ENCODE measurements around the gene UGT2A1.
"Not testable (repeated sequence)": the region's sequence is repeated elsewhere in the genome, so short reads cannot be mapped to it uniquely, and the experiment has no call there.

Gene UGT2A1

DNA sequence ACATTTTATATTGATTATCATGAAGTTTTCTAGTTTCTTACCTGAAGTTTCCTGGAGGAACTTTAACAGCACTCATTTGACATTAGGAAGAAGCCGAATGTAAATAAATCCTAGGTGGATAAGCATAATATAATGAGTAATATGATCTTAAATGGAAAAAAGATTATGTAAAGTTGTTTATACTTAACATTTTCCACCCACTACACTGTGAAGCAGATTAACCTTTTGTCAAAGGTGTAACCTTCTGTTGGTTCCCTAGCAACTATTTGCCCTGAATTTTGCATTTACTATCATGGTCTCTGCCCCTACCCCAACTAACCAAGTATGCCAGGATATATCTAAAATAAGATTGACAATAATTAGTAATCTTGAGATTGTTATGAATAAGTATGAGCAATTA, at the start of gene UGT2A1:
Gene UGT2A1 (minus strand): TSS at position 101 of the 400 bp plus-strand sequence. CDS start 5,603 bp downstream, outside the sequence.
- no peak for DNase-seq

DNA sequence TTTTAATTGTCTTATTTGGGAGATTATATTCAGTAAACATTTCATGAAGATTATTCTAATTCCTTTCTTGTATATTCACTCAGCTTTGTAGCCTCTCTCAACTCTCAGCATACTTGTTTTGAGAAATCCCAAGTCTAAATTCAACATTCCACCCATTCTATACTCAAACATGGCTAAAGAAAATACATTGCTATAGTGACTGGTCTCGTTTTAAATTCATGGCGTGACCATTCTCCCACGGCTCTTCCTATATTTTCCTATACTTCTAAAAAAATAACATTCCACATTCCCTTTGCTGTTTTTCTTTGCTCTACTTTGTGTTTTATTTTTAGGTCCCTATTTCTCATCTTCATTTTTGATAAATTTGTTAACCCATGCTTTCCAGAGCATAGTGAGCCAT, 49.2 kb upstream of the UGT2A1 start:
- DNase-seq: no peak

DNA sequence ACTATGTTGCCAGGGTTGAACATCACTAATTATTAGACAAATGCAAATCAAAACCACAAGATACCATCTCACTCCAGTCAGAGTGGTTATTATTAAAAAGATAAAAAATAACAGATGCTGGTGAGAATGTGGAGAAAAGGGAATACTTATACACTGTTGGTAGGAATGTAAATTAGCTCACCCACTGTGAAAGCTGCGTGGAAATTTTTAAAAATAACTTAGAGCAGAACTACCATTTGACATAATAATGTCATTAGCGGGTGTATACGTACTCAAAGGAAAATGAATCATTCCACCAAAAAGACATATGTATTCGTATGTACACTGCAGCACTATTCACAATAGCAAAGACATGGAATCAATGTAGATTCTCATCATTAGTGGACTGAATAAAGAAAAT, 48.6 kb upstream of the UGT2A1 start:
- no peak for DNase-seq

- DNase-seq: no peak
Observed at GRCh38 chr4:69697536-69698242, 44.6 kb upstream of the UGT2A1 start.

DNA sequence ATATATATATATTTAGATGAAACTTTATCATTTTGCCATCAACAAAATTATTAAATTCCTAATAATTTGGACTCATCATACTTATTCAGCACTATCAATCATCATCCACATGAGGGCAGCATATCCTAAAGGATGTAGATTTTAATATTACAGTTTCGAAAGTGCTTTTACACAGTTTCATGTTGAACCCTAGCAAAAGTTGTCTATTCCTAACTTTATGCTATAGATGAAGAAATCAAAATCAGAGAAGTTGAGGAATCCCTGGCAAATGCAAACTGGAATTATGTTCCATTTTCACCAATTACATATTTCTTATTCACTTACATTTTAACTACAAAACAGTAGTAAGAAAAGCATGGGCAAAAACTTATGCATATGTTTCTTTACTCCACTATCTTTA, 36.6 kb upstream of the UGT2A1 start:
- DNase-seq: peak; percentile 56

DNA sequence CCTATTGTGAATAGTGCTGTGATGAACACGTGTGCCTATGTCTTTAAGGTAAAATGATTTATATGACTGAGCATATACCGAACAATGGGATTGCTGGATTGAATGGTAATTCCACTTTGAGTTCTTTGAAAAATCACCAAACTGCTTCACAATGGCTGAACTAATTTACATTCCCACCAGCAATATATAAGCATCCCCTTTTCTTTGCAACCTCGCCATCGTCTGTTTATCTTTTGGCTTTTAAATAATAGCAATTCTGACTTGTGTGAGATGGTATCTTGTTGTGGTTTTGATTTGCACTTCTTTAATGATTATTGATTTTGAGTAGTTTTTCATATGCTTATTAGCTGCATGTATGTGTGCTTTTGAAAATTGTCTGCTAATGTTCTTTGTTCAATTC, 31.8 kb upstream of the UGT2A1 start:
- DNase-seq: peak; percentile 81

GRCh38 chr4:69668680-69669079, 15.6 kb upstream of the UGT2A1 start:
- no peak for DNase-seq

- not testable (repeated sequence) for DNase-seq
Observed at GRCh38 chr4:69664009-69664408, 11.0 kb upstream of the UGT2A1 start.

GRCh38 chr4:69661130-69661803, 8.2 kb upstream of the UGT2A1 start:
- DNase-seq: not testable (repeated sequence)

DNA sequence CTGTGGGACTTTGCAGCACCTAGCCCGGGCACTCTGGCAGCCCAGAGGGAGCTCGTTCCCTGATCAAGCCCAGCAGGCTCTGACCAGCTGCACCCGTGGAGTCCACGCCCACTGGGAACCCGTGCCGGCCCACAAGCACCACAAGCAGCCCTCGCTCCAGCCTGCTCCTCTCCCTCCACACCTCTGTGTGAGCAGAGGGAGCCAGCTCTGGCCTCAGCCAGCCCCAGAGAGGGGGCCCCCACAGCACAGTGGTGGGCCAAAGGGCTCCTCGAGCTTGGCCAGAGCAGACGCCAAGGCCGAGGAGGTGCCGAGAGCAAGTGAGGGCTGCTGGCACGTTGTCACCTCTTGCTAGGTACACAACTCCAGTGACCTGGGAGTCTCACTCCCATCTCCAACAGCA, 5.1 kb upstream of the UGT2A1 start:
- DNase-seq: no peak

GRCh38 chr4:69656653-69657158, 3.7 kb upstream of the UGT2A1 start:
- no peak for DNase-seq

DNA sequence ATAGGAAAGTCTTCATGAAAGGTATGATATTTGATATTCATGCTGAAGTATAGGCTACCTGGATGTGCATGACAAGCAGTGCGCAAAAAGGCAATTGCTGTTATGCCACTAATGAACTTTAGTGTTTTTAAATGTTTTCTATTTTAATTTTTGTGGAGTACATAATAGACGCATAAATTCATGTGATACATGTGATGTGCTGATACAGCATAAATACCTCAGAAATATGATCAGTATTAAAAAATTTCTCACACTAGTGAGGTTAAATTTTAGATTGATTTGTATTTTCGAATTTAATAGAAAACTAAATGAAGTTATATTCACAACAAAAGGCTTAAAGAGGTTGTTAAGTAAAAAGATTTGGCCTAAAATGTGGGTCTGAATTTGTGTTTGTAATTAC, 2.2 kb downstream of the UGT2A1 start:
- no peak for DNase-seq

DNA sequence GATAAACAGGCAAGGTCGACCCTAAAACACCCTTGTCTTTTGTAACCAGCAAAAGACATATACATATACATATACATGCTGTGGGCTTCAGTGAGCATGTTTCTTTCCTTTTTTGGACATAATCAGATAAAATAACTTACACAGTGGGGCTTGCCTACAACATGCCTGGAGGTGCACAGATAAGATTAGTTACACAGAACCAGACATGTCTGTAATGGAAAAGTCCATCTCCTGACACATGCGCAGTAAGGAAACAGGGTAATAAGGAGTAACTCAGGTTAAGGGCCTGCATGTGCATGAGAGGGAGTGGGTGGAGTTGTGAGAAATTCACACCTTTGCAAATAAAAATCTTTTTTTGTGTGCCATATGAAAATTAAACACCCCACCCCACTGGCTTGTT, 3.4 kb downstream of the UGT2A1 start:
- DNase-seq: peak; percentile 65

- no peak for DNase-seq
Observed at GRCh38 chr4:69649207-69649606, 3.8 kb downstream of the UGT2A1 start.

- DNase-seq: peak; percentile 76
Observed at GRCh38 chr4:69642961-69643360, 10.1 kb downstream of the UGT2A1 start.

GRCh38 chr4:69640289-69640688, 12.8 kb downstream of the UGT2A1 start:
- DNase-seq: peak; percentile 27

- no peak for DNase-seq
Observed at GRCh38 chr4:69639542-69639941, 13.5 kb downstream of the UGT2A1 start, which contains the start of gene UGT2A2. TSS of gene UGT2A2 (minus strand) at chr4:69639642. CDS start at chr4:69639640, 2 bp downstream.

DNA sequence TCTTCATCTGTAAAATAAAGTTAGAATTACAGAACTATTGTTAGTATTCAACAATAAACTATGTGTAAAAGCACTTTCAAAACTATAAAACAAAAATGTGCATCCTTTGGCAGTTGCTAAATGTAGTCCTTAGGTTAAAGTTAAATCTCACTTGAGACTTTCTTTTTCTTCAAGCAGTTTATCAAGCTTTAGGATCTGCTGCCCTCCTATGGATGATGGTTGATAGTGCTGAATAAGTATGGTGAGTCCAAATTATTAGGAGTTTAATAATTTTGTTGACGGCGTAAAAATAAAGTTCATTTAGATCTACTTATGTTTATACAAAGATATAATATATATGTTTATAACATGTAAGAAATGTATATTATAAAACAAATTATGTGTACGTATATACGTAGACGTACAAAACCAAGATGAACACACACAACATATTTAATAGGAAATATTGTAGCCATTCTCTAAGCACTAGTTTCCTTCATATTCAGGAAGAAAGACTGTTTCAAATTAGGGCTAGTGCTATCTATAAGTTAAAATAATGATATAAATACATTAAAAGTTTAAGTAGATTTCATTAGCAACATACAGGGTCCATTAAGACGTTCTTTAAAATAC, 35.9 kb downstream of the UGT2A1 start:
- DNase-seq: peak; percentile 73

- DNase-seq: no peak
Observed at GRCh38 chr4:69610484-69610883, 42.6 kb downstream of the UGT2A1 start.

DNA sequence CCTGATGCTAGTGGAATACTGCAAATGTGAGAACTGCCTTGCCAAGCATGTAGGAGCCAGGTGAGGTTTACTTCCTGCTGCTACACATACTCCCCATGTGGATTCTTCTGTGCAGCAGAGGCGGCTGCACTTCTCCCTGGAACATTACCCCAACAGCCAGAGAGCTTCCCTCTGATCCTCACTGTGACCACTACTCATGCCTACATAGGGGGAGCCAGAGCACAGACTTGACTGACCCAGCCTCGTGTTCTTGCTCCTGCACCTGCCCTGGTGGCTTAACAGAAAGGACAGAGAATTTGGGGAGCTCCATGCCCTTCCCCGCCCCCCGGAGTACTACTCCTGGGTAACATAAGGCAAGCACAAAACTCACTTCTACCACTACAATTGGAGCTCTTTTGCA, 52.0 kb downstream of the UGT2A1 start:
- peak; percentile 59 for DNase-seq

- no peak for DNase-seq
Observed at GRCh38 chr4:69600013-69600412, 53.0 kb downstream of the UGT2A1 start.

GRCh38 chr4:69594382-69594781, 58.7 kb downstream of the UGT2A1 start:
- peak; percentile 91 for DNase-seq

- DNase-seq: no peak
Observed at GRCh38 chr4:69591364-69591763, 61.7 kb downstream of the UGT2A1 start.

DNA sequence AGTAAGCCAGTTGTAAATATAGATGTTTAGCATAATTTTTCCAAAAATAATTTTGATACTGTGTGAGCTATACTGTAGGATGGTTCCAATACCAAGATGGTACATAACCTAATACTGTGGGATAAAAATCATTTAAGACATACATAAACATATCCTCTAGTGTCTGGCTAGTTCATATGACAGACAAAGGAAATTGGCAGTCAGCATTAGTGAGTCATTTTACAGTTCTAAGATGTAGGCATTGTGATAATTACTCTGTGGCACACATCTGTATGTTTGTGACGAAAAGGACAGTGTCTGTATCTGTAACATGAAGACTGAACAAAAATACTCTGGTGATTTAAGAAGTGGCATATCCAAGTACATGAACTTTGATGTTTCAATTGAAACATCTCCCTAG, 63.2 kb downstream of the UGT2A1 start:
- DNase-seq: peak; percentile 26

All from NCI-H146 (cell line).